Left ventricle myocardium inferior (tissue), 1 donor: ENCODE measurements around the gene MYL10. TPM values are rescaled to one million over a fixed set of nuclear protein-coding genes. Genes with fewer than 3 reads are reported as not detected.

Experiments
- DNase-seq: peaks from one replicate; pipeline ENCODE4 v3.0.0-alpha.2; 2020
- H3K27ac ChIP-seq: fragments of 200-600 bp; replicated peaks from 2 replicates; pipeline ENCODE4 v1.8.0; 2021
- H3K27me3 ChIP-seq: fragments of 200-600 bp; 2 replicates; pipeline ENCODE4 v1.8.0; 2021; ENCODE audit warnings: low read depth
- H3K36me3 ChIP-seq: fragments of 200-600 bp; 2 replicates; pipeline ENCODE4 v1.8.0; 2021
- H3K4me1 ChIP-seq: fragments of 200-600 bp; 2 replicates; pipeline ENCODE4 v1.8.0; 2021
- H3K4me3 ChIP-seq: fragments of 200-600 bp; 2 replicates; pipeline ENCODE4 v1.8.0; 2021; ENCODE audit warnings: mild to moderate bottlenecking, moderate library complexity
- H3K9me3 ChIP-seq: fragments of 200-600 bp; replicated peaks from 2 replicates; pipeline ENCODE4 v1.8.0; 2021
- CTCF ChIP-seq: fragments of 200-600 bp; IDR thresholded peaks from 2 replicates; pipeline ENCODE4 v1.8.0; 2021; ENCODE audit warnings: antibody characterized with exemption, mild to moderate bottlenecking, borderline replicate concordance
- intact Hi-C: fragments of 100-400 bp; cut with micrococcal nuclease; formaldehyde crosslinking; loops from one replicate; pipeline ENCODE4 v1.11.0; 2022
- total RNA-seq: library from RNA; stranded (reverse); fragmentation: NEBNext Ultra II Directional; extraction: Animal tissue kit (Norgen Biotek cat#: 25700); gene quantifications from one replicate; pipeline ENCODE4 v1.2.1, GENCODE V29; 2021
- donor health status: DM: no; HTN: yes; CAD: no; lungs with severe emphysema.

Gene MYL10
- total RNA-seq, 1 donor from 2014 or later, result not detected

- TF ChIP-seq CTCF, result no peak
- Histone ChIP-seq H3K9me3 (no peaks in the 10 kb centered on the region), H3K36me3 (no peaks in the 10 kb centered on the region), H3K4me1 (no peaks in the 10 kb centered on the region), H3K4me3 (no peak overlapping the region), H3K27ac (no peak overlapping the region), H3K27me3 (peaks cover 80% of the 10 kb centered on the region)
- intact Hi-C loops, result no loop called here
- DNase-seq, result no peak
Measured at GRCh38 chr7:101625031-101625791, 3.9 kb downstream of the MYL10 start.

- Histone ChIP-seq H3K27me3 (peaks cover 75% of the 10 kb centered on the region), H3K4me3 (no peak overlapping the region), H3K36me3 (no peaks in the 10 kb centered on the region), H3K4me1 (no peaks in the 10 kb centered on the region), H3K27ac (no peak overlapping the region), H3K9me3 (no peaks in the 10 kb centered on the region)
- DNase-seq, result no peak
- intact Hi-C loops, result no loop called here
- TF ChIP-seq CTCF, result no peak
Measured at GRCh38 chr7:101624246-101625001, 4.7 kb downstream of the MYL10 start.

- DNase-seq, result no peak
- Histone ChIP-seq H3K4me1 (no peaks in the 10 kb centered on the region), H3K36me3 (no peaks in the 10 kb centered on the region), H3K9me3 (no peaks in the 10 kb centered on the region), H3K4me3 (no peak overlapping the region), H3K27ac (no peak overlapping the region), H3K27me3 (peaks cover 76% of the 10 kb centered on the region)
- no peak for TF ChIP-seq CTCF
- intact Hi-C loops, result no loop called here
Measured at GRCh38 chr7:101622609-101623173, 6.4 kb downstream of the MYL10 start.

- H3K36me3 ChIP-seq, result no peaks in the 10 kb centered on the region
- no peak for DNase-seq
- intact Hi-C loops, result no loop called here
Measured at GRCh38 chr7:101620991-101621390, 8.1 kb downstream of the MYL10 start.

More at GRCh38 chr7:101620991-101621390, 8.1 kb downstream of the MYL10 start:
- H3K27ac ChIP-seq, result no peak overlapping the region
- H3K27me3 ChIP-seq, result peaks cover 78% of the 10 kb centered on the region
- no peak for TF ChIP-seq CTCF
- no peaks in the 10 kb centered on the region for H3K9me3 ChIP-seq
- no peaks in the 10 kb centered on the region for H3K4me1 ChIP-seq
- H3K4me3 ChIP-seq, result no peak overlapping the region
